ENCODE measurements around the gene VAMP2.

Gene VAMP2, protein sequence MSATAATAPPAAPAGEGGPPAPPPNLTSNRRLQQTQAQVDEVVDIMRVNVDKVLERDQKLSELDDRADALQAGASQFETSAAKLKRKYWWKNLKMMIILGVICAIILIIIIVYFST

DNA sequence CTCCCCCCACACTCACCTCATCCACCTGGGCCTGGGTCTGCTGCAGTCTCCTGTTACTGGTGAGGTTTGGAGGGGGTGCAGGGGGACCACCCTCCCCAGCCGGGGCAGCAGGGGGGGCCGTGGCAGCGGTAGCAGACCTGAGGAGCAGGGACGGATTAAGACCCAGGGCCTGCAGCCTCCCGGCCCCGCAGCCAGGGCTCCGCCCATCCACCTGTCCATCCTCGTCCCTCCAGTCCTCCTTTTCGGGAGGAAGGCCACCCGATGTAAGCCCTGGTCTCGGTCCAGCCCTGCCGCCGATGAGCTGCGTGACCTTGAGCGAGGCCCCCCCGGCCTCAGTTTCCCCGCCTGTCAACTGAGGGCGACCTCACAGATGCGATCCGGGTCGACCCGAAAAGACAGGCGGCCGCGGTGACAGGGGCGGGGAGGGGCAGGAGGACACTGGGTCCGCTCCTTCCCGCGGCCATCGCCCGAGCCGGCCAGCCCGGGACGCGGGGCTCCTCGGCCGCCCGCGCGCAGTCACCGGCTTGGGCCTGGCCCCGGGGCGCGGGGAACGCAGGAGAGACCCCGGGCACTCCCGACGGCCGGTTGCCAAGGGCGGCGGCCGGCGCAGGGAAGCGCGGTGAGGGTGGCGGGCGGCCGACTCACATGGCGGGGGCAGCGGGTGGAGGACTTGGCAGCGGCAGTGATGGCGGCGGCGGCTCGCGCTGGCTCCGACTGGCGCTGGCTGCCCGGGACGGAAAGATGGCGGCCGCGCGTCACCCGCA, at the start of gene VAMP2:
Gene VAMP2 (minus strand): TSS at position 716 of the 764 bp plus-strand sequence. CDS start 69 bp downstream, at position 647.
- ChIA-PET POLR2A (interaction anchor here (2.5 kb wide), 1 partner anchor 11 kb away, joined by 14 read pairs; no protein-coding TSS in a partner anchor), CTCF (interaction anchor here (1.3 to 8.6 kb wide), 3 partner anchors 32 to 43 kb away, joined by 3 to 41 read pairs (median 34); partner anchors contain the start of genes ALOXE3 and HES7)
- TF ChIP-seq CTCF (IDR thresholded peaks at IDR 0.05; ENCODE audit: insufficient read depth, low read length, missing control alignments) = no peak
- DNase-seq (ENCODE audit: low read depth, low spot score) = no peak
- peak within 1 kb of the TSS; percentile 92 for H3K4me3 ChIP-seq (ENCODE audit: low read depth, low read length)

GRCh38 chr17:8210761-8211458, 48.2 kb upstream of the VAMP2 start:
- no peak for DNase-seq (ENCODE audit: low read depth, low spot score)
- H3K4me3 ChIP-seq (ENCODE audit: low read depth, low read length) = peak overlapping the region; percentile 89
- ChIA-PET POLR2A (interaction anchor here (0.7 to 1.5 kb wide), 4 partner anchors 12 to 77 kb away, joined by 3 to 9 read pairs (median 6); partner anchors contain the start of gene BORCS6), CTCF (interaction anchor here (0.6 to 2.0 kb wide), 7 partner anchors 8 to 692 kb away, joined by 3 to 8 read pairs (median 4); no protein-coding TSS in a partner anchor)
- no peak for TF ChIP-seq CTCF (IDR thresholded peaks at IDR 0.05; ENCODE audit: insufficient read depth, low read length, missing control alignments)

GRCh38 chr17:8209907-8210760, 47.4 kb upstream of the VAMP2 start, which contains the start of gene AURKB:
TSS of gene AURKB (minus strand) at chr17:8210575. CDS start at chr17:8210224, 351 bp downstream.
- CTCF ChIA-PET = interaction anchor here (0.6 to 2.0 kb wide), 7 partner anchors 9 to 691 kb away, joined by 3 to 8 read pairs (median 4); no protein-coding TSS in a partner anchor
- peak within 1 kb of the TSS; percentile 89 for H3K4me3 ChIP-seq (ENCODE audit: low read depth, low read length)
- peak; percentile 72 for DNase-seq (ENCODE audit: low read depth, low spot score)
- no peak for TF ChIP-seq CTCF (IDR thresholded peaks at IDR 0.05; ENCODE audit: insufficient read depth, low read length, missing control alignments)
- POLR2A ChIA-PET = interaction anchor here (0.7 to 1.5 kb wide), 7 partner anchors 13 to 78 kb away, joined by 3 to 9 read pairs (median 3); partner anchors contain the start of gene BORCS6

DNA sequence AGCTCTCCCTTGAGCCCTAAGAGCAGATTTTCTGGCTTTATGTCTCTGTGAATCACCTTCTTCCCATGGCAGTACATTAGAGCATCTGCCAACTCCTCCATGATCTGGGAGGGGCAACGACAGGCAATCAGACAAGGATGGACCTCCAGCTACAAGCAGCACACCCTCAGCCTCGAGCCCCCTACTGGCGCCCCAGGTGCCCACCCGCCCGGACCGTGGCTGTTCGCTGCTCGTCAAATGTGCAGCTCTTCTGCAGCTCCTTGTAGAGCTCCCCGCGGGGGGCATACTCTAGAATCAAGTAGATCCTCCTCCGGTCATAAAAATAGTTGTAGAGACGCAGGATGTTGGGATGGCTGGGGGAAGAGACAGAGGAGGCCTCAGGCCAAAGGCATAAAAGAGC, 43.8 kb upstream of the VAMP2 start:
- no peak for TF ChIP-seq CTCF (IDR thresholded peaks at IDR 0.05; ENCODE audit: insufficient read depth, low read length, missing control alignments)
- DNase-seq (ENCODE audit: low read depth, low spot score) = no peak
- ChIA-PET POLR2A (no interaction called here), CTCF (interaction anchor here (1.0 to 2.1 kb wide), 3 partner anchors 12 to 86 kb away, joined by 3 to 6 read pairs (median 5); no protein-coding TSS in a partner anchor)
- H3K4me3 ChIP-seq (ENCODE audit: low read depth, low read length) = no peak overlapping the region

DNA sequence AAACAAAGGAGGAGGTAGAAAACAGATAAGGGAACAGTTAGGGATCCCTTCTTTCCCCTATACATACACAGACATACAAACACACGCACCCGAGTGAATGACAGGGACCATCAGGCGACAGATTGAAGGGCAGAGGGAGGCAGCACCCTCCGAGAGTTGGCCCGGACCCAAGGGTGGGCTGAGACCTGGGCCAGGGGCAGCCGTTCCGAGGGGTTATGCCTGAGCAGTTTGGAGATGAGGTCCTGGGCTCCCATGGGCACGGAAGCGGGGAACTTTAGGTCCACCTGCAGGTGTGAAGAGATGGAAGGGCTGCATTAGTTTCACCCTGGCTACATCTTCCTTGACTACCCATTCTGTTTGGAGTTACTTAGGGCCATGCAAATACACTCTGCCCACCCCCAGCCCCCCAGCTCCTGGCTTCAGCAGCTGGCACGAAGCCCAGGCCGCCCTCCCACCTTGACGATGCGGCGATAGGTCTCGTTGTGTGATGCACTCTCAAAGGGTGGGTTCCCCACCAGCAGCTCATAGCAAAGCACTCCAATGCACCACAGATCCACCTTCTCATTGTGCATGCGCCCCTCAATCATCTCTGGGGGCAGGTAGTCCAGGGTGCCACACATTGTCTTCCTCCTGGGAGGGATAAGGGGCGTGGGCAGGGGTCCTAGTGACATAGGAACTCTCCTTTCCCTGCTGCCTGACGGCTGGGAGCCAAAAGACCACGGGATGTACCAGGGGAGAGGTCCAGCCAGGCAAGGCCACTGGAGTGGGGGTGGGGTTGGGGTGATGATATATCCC, 42.2 kb upstream of the VAMP2 start:
- POLR2A ChIA-PET = no interaction called here
- TF ChIP-seq CTCF (IDR thresholded peaks at IDR 0.05; ENCODE audit: insufficient read depth, low read length, missing control alignments) = no peak
- CTCF ChIA-PET = interaction anchor here (1.9 kb wide), 1 partner anchor 85 kb away, joined by 6 read pairs; no protein-coding TSS in a partner anchor

More for the DNA sequence above, 42.2 kb upstream of the VAMP2 start:
- no peak for DNase-seq (ENCODE audit: low read depth, low spot score)
- no peak overlapping the region for H3K4me3 ChIP-seq (ENCODE audit: low read depth, low read length)

Data from AG04449 (cell line).